Type B pancreatic cell (in vitro differentiated cells): ENCODE measurements around the gene TWIST2. TPM values are rescaled to one million over a fixed set of nuclear protein-coding genes. Genes with fewer than 3 reads are reported as not detected.

Experiments used
- DNase-seq: peaks from one replicate; pipeline ENCODE4 v3.0.0; 2021; ENCODE audit warnings: mixed read lengths; ENCODE audit not compliant: unreplicated experiment; ENCODE audit errors: extremely low spot score
- H3K27ac Mint-ChIP-seq: 2 replicates; pipeline ENCODE4 v1.8.0; 2021; ENCODE audit warnings: mild to moderate bottlenecking, mixed read lengths
- H3K27me3 Mint-ChIP-seq: 2 replicates; pipeline ENCODE4 v1.8.0; 2021; ENCODE audit warnings: mixed read lengths
- H3K36me3 Mint-ChIP-seq: 2 replicates; pipeline ENCODE4 v1.8.0; 2021; ENCODE audit warnings: mixed read lengths
- H3K4me1 Mint-ChIP-seq: one replicate; pipeline ENCODE4 v1.8.0; 2021; ENCODE audit warnings: mixed read lengths; ENCODE audit not compliant: unreplicated experiment
- H3K4me3 Mint-ChIP-seq: 2 replicates; pipeline ENCODE4 v1.8.0; 2021; ENCODE audit warnings: mild to moderate bottlenecking, mixed read lengths
- H3K9me3 Mint-ChIP-seq: 2 replicates; pipeline ENCODE4 v1.8.0; 2021; ENCODE audit warnings: mixed read lengths
- total RNA-seq: library from RNA; stranded (reverse); gene quantifications from 2 replicates; pipeline ENCODE4 v1.2.1, GENCODE V29; 2021; ENCODE audit warnings: low replicate concordance
- TF ChIP-seq, protein P1 (sequence below): fragments of 200-600 bp; sonication (generic); conservative IDR thresholded peaks from 2 replicates; pipeline ENCODE4 v1.5.0; 2021; ENCODE audit warnings: antibody characterized with exemption, mild to moderate bottlenecking

The TWIST2 gene
- total RNA-seq, 1 donor from 2014 or later: 27.3 TPM

DNA sequence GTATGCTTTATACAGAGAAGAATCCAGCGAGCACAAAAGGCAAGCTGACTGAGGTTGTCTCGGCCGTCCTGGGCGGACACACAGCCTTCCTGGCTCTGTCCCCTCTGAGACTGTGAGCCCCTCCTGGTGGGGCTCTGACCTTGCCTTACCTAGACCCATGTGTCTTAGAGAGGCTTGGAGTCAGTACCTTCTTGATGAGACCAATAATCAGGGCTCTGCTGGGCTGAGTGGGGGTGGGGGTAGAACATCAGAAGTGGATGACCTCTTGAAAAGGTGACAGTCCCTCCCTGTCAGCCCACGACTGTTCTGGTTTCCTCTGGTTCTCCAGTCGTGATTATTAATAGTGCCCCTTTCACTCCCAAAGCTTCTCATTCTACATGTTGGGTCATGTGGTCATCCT is 31.2 kb downstream of the TWIST2 start:
- Mint-ChIP-seq H3K9me3 (no peaks in the 10 kb centered on the region), H3K4me1 (peaks cover 26% of the 10 kb centered on the region), H3K27me3 (peaks cover 29% of the 10 kb centered on the region), H3K4me3 (no peak overlapping the region), H3K27ac (no peak overlapping the region), H3K36me3 (peaks cover 4% of the 10 kb centered on the region)
- TF ChIP-seq, protein P1, sequence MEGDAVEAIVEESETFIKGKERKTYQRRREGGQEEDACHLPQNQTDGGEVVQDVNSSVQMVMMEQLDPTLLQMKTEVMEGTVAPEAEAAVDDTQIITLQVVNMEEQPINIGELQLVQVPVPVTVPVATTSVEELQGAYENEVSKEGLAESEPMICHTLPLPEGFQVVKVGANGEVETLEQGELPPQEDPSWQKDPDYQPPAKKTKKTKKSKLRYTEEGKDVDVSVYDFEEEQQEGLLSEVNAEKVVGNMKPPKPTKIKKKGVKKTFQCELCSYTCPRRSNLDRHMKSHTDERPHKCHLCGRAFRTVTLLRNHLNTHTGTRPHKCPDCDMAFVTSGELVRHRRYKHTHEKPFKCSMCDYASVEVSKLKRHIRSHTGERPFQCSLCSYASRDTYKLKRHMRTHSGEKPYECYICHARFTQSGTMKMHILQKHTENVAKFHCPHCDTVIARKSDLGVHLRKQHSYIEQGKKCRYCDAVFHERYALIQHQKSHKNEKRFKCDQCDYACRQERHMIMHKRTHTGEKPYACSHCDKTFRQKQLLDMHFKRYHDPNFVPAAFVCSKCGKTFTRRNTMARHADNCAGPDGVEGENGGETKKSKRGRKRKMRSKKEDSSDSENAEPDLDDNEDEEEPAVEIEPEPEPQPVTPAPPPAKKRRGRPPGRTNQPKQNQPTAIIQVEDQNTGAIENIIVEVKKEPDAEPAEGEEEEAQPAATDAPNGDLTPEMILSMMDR: no peak
- DNase-seq: no peak

DNA sequence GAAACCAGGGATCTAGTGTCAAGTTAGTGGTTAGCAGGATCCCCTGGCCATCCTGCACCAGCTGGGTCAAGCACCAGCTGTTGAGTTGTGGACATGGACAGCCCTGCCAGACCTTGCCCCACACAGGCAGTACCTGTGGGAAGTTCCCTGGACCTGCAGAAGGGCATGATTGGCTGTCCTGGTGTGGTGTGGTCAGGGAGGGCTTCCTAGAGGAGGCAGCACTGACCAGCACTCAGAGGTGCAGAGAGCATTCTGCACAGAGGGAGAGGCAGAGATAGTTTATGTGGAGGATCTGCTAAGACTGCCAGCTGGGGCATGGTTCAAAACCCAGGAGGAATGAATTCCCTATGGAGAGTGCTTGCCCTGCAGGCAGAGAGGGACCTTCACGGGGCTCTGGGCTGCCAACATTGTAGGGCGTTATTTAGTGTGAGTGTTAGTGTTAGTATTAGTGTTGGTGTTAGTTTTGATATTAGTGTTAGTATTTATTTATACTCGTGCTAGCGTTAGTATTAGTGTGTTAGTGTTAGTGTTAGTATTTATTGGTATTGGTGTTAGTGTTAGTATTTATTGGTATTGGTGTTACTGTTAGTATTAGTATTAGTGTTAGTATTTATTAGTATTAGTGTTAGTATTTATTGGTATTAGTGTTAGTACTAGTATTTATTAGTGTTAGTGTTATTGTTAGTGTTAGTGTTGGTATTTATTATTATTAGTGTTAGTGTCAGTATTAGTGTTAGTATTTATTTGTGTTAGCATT is 31.9 kb downstream of the TWIST2 start:
- TF ChIP-seq, protein P1: no peak
- H3K27me3 Mint-ChIP-seq: peaks cover 25% of the 10 kb centered on the region
- H3K36me3 Mint-ChIP-seq: peaks cover 4% of the 10 kb centered on the region
- no peaks in the 10 kb centered on the region for H3K9me3 Mint-ChIP-seq
- no peak overlapping the region for H3K27ac Mint-ChIP-seq
- H3K4me1 Mint-ChIP-seq: peaks cover 26% of the 10 kb centered on the region
- H3K4me3 Mint-ChIP-seq: no peak overlapping the region
- DNase-seq: no peak

DNA sequence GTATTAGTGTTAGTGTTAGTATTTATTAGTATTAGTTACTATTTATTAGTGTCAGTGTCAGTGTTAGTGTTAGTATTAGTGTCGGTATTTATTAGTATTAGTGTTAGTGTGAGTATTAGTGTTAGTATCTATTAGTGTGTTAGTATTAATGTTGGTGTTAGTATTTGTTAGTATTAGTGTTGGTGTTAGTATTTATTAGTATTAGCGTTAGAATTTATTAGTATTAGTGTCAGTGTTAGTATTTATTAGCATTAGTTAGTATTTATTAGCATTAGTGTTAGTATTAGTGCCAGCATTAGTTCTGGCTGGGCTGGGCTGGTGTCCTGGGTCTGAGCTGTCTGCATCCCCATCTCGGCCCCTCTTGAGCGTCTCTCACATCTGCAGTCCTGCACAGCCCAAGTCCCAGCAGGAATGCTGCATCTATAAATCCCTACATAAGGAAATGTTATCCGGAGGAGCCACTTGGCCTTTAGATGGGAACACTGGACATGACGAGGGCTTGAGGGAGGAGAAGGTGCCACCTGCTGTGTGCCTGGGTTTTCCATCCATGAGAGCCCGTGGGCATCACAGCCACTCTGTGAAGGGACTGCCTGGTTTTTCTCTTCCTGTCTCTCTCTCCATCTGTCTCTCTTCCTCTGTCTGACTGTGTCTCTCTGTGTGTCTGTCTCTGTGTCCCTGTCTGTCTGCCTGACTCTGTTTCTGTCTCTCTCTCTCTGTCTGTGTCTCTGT is 33.6 kb downstream of the TWIST2 start:
- TF ChIP-seq, protein P1: no peak
- Mint-ChIP-seq H3K4me1 (peaks cover 21% of the 10 kb centered on the region), H3K9me3 (no peaks in the 10 kb centered on the region), H3K27ac (no peak overlapping the region), H3K27me3 (peaks cover 21% of the 10 kb centered on the region), H3K36me3 (peaks cover 3% of the 10 kb centered on the region), H3K4me3 (no peak overlapping the region)
- no peak for DNase-seq

DNA sequence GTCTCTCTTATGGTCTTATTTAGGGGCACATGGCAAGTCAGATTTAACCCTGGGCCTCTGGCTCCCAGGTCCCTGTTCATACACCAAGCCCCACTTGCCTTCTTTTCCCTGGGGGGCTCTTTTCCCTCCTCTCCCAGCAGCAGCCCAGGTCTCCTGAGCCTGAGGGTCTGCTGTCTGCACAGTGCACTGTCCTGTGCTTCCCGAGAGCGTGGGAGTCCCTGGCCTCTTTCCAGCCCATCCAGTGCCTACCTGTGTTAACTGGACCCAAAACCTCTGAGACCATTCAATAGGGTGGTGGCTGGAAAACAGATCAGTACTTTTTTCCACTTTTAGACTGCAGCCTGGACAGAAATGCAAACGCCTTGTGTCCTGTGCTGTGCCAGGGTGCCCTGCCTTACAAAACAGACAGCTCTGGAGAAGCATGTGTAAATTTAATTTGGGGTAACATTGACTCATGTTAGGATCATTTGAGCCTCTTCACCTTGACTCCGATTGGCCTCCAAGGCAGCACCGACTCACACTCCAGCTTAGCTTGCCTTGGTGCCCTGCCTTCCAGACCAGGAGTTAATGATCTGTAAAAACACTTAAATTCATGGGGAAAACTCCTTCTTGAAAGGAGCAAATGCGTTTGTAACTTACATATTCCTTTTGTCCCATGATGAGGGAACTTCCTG is 34.3 kb downstream of the TWIST2 start:
- TF ChIP-seq, protein P1: no peak
- Mint-ChIP-seq H3K4me1 (peaks cover 21% of the 10 kb centered on the region), H3K9me3 (no peaks in the 10 kb centered on the region), H3K27ac (no peak overlapping the region), H3K27me3 (peaks cover 21% of the 10 kb centered on the region), H3K4me3 (no peak overlapping the region), H3K36me3 (peaks cover 8% of the 10 kb centered on the region)
- DNase-seq: no peak

DNA sequence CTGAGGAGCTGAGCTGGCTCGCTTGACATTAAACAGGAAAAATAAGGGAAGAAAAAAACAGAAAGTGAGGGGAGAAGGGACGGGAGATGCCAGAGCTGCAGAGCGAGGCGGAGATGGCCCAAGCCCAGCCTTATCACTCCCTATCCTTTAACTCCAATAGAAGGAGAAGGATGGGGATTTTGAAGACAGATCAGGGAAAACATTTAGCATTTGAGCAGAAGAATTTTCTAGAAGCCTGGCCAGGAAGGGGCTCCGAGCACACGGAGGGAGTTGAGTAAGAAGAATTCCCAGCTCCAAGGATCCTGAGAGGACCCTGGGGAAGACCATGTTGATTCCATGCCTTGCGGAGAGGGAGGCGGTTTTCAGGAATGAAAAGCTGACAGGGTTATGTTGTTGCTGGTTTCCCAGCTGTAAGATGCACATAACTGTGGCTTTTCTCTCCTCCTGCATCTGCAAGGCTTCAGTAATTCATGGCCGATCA is 35.6 kb downstream of the TWIST2 start:
- Mint-ChIP-seq H3K36me3 (peaks cover 10% of the 10 kb centered on the region), H3K4me1 (peaks cover 18% of the 10 kb centered on the region), H3K4me3 (no peak overlapping the region), H3K9me3 (no peaks in the 10 kb centered on the region), H3K27ac (no peak overlapping the region), H3K27me3 (peaks cover 22% of the 10 kb centered on the region)
- DNase-seq: no peak
- TF ChIP-seq, protein P1: no peak
